Measurements from ENCODE around the gene KRT28. TPM values are rescaled to one million over a fixed set of nuclear protein-coding genes. Genes with fewer than 3 reads are reported as not detected.
"Not testable (repeated sequence)": the region's sequence is repeated elsewhere in the genome, so short reads cannot be mapped to it uniquely, and the experiment has no call there.

KRT28 gene
- total RNA-seq, 4 donors from 2014 or later, result not detected

DNA sequence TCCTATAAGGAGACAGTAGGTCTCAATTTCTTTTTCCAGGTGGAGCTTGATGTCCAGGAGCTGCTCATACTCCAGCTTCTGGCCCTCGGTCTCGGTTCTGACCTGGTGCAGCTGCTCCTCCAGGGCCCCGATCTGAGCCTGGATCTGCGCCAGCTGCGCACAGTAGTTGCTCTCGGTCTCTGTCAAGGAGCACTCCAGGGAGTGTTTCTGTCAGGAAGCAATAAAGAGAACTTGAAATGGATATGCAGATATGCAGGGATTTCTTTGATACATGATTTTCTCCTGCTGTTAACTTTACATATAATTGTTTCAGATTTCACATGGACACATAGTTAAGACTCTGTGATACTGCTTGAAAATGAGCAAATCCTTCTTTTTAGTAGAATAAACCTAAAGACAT lies 49.4 kb downstream of the KRT28 start:
- peaks cover 0 to 38% (median 0%) of the 10 kb centered on the region in 4 donors for H3K27me3 ChIP-seq
- H3K4me1 ChIP-seq, result no peaks in the 10 kb centered on the region
- 77 to 82% methylated on average over 6 of the region's 6 CpGs for WGBS, 2 donors
- H3K9me3 ChIP-seq, result no peaks in the 10 kb centered on the region
- intact Hi-C loops (cut with DNase I), result no loop called here
- no peaks in the 10 kb centered on the region for H3K36me3 ChIP-seq
- H3K27ac ChIP-seq, result no peak overlapping the region
- no peak for TF ChIP-seq POLR2A (IDR thresholded peaks at IDR 0.05)
- no peak for TF ChIP-seq CTCF (IDR thresholded peaks at IDR 0.05)
- no peak overlapping the region for H3K4me3 ChIP-seq
- DNase-seq, result no peak

- H3K4me3 ChIP-seq; intact Hi-C loops (cut with DNase I); H3K27ac ChIP-seq; DNase-seq; H3K4me1 ChIP-seq; H3K9me3 ChIP-seq; H3K36me3 ChIP-seq: not testable (repeated sequence)
- peaks cover 0 to 43% (median 0%) of the 10 kb centered on the region in 4 donors for H3K27me3 ChIP-seq
- 76 to 95% methylated on average over 1 of the region's 1 CpG for WGBS, 2 donors
These were observed 51.1 kb downstream of the KRT28 start for GRCh38 chr17:40748666-40749065.

Other genes starting within 250 kb of the KRT28 start
- under 1 TPM in 3 of 4 donors, not detected in 1; 0.12 to 0.95 (median 0.53) TPM for gene CCR7, start 234.5 kb downstream of the KRT28 start, total RNA-seq
- gene SMARCE1, start 152.1 kb downstream of the KRT28 start, total RNA-seq, result 10 to 100 TPM; 47.2 to 89.3 (median 62.5) TPM
- 1 to 10 TPM in 2 of 4 donors, under 1 TPM in 1, not detected in 1; 0.79 to 1.8 (median 1.3) TPM for gene KRT222, start 134.8 kb downstream of the KRT28 start, total RNA-seq
- gene KRT24, start 96.2 kb downstream of the KRT28 start, total RNA-seq, result 100 to 1,000 TPM in 1 of 4 donors, 10 to 100 TPM in 1, 1 to 10 TPM in 2; 5.5 to 369 (median 23.4) TPM
- gene KRT25, start 44.6 kb downstream of the KRT28 start, total RNA-seq, result not detected
- gene KRT26, start 27.8 kb downstream of the KRT28 start, total RNA-seq, result not detected
- not detected for gene KRT27, start 17.4 kb downstream of the KRT28 start, total RNA-seq
- gene KRT10, start 22.7 kb upstream of the KRT28 start, total RNA-seq, result 10 to 100 TPM; 14.4 to 50.0 (median 33.2) TPM
- not detected for gene KRT12, start 67.3 kb upstream of the KRT28 start, total RNA-seq
- gene KRT20, start 85.3 kb upstream of the KRT28 start, total RNA-seq, result not detected
- gene KRT23, start 137.7 kb upstream of the KRT28 start, total RNA-seq, result 10 to 100 TPM in 1 of 4 donors, 1 to 10 TPM in 2, under 1 TPM in 1; 0.38 to 19.6 (median 4.9) TPM
- gene KRT39, start 167.0 kb upstream of the KRT28 start, total RNA-seq, result not detected
- gene KRT40, start 184.4 kb upstream of the KRT28 start, total RNA-seq, result under 1 TPM in 1 of 4 donors, not detected in 3; 0.19 TPM
- gene KRTAP3-3, start 194.2 kb upstream of the KRT28 start, total RNA-seq, result not detected
- under 1 TPM in 1 of 4 donors, not detected in 3; 0.57 TPM for gene KRTAP3-2, start 199.9 kb upstream of the KRT28 start, total RNA-seq
- gene KRTAP3-1, start 209.2 kb upstream of the KRT28 start, total RNA-seq, result not detected
- not detected for gene KRTAP1-5, start 227.2 kb upstream of the KRT28 start, total RNA-seq
- gene KRTAP1-4, start 230.2 kb upstream of the KRT28 start, total RNA-seq, result not detected
- not detected for gene KRTAP1-3, start 234.9 kb upstream of the KRT28 start, total RNA-seq
- gene KRTAP1-1, start 241.5 kb upstream of the KRT28 start, total RNA-seq, result not detected
- gene KRTAP2-1, start 247.4 kb upstream of the KRT28 start, total RNA-seq, result not detected